ENCODE measurements around the gene HPSE2. TPM values are rescaled to one million over a fixed set of nuclear protein-coding genes. Genes with fewer than 3 reads are reported as not detected.

Gene HPSE2
- total RNA-seq, 1 experiment from 2014 or later = 0.05 TPM

- ChIA-PET RAD21 (ENCODE audit: low non-redundant PET in 1 of 2, low total read pairs in 2 of 2, uncharacterized antibody in 2 of 2, unreplicated experiment in 2 of 2) (interaction anchor here in 1 of 2 experiments (0.6 kb wide), 1 partner anchor 108 kb away, joined by 3 read pairs; no protein-coding TSS in a partner anchor), CTCF (interaction anchor here (1.0 kb wide), 1 partner anchor 71 kb away, joined by 8 read pairs; no protein-coding TSS in a partner anchor), POLR2A (no interaction called here)
Measured at GRCh38 chr10:98556061-98556460, 679.6 kb downstream of the HPSE2 start.

GRCh38 chr10:98555021-98555619 is 680.5 kb downstream of the HPSE2 start:
- ChIA-PET POLR2A (no interaction called here), CTCF (no interaction called here), RAD21 (ENCODE audit: low non-redundant PET in 1 of 2, low total read pairs in 2 of 2, uncharacterized antibody in 2 of 2, unreplicated experiment in 2 of 2) (interaction anchor here in 1 of 2 experiments (0.6 kb wide), 1 partner anchor 73 kb away, joined by 6 read pairs; no protein-coding TSS in a partner anchor)
- no peaks in the 10 kb centered on the region for H3K36me3 ChIP-seq (ENCODE audit: control insufficient read depth in 1 of 2, insufficient read depth in 2 of 2, low read length in 2 of 2)
- H3K27ac ChIP-seq (ENCODE audit: low read depth, low read length) = no peak overlapping the region
- H3K9me2 ChIP-seq (ENCODE audit: insufficient read depth) = no peaks in the 10 kb centered on the region
- no peak overlapping the region for H3K4me3 ChIP-seq (replicated peaks in 1 of 2; ENCODE audit: low read depth in 1 of 2, low read length in 2 of 2)
- H3K4me2 ChIP-seq (ENCODE audit: low read length) = no peak overlapping the region
- H4K20me1 ChIP-seq (ENCODE audit: insufficient read depth) = no peaks in the 10 kb centered on the region
- H3K79me2 ChIP-seq (ENCODE audit: insufficient read depth, low read length) = no peaks in the 10 kb centered on the region
- ATAC-seq (no peak), DNase-seq (ENCODE audit: low read depth, low spot score) (no peak)
- no peak overlapping the region for H3K9ac ChIP-seq (ENCODE audit: low read length)
- H3K27me3 ChIP-seq (ENCODE audit: insufficient read depth, low read length) = peaks cover 50% of the 10 kb centered on the region
- H3K4me1 ChIP-seq (ENCODE audit: control insufficient read depth in 1 of 2, insufficient read depth in 2 of 2, low read length in 2 of 2) = no peaks in the 10 kb centered on the region
- no peak for TF ChIP-seq RAD21 (IDR thresholded peaks at IDR 0.05; ENCODE audit: low read depth)
- TF ChIP-seq ATF3 (IDR thresholded peaks at IDR 0.05) = no peak
- no peak for TF ChIP-seq FOSL1 (IDR thresholded peaks at IDR 0.05; ENCODE audit: low read depth)
- TF ChIP-seq CTCF (IDR thresholded peaks at IDR 0.05 in 2 of 3, conservative IDR thresholded peaks at IDR 0.05 in 1 of 3; ENCODE audit: borderline replicate concordance in 1 of 3, insufficient read depth in 1 of 3, low read depth in 2 of 3, low read length in 2 of 3) = no peak
- no peak for TF ChIP-seq ZBTB33 (IDR thresholded peaks at IDR 0.05; ENCODE audit: extremely low read depth, insufficient replicate concordance, low read length)
- no peak for TF ChIP-seq ZFX (IDR thresholded peaks at IDR 0.05)
- no peak for TF ChIP-seq TCF7L2 (IDR thresholded peaks at IDR 0.05; ENCODE audit: borderline replicate concordance, extremely low read depth, insufficient read depth, insufficient read length)
- TF ChIP-seq SRF (IDR thresholded peaks at IDR 0.05; ENCODE audit: low read depth) = no peak
- no peak for TF ChIP-seq EZH2phosphoT487 (IDR thresholded peaks at IDR 0.05; ENCODE audit: borderline replicate concordance)
- TF ChIP-seq SIN3A (IDR thresholded peaks at IDR 0.05; ENCODE audit: low read depth) = no peak
- no TSS peak for BruUV-seq (replicated peaks)
- intact Hi-C loops (cut with micrococcal nuclease) = no loop called here
- H2AFZ ChIP-seq (ENCODE audit: low read depth, low read length, poor library complexity, severe bottlenecking) = no peak overlapping the region
- no peaks in the 10 kb centered on the region for H3K9me3 ChIP-seq (ENCODE audit: control insufficient read depth in 1 of 2, insufficient read depth in 1 of 2, low read depth in 1 of 2, low read length in 2 of 2)

More at GRCh38 chr10:98556061-98556460, 679.6 kb downstream of the HPSE2 start:
- Histone ChIP-seq H3K79me2 (ENCODE audit: insufficient read depth, low read length) (no peaks in the 10 kb centered on the region), H3K27me3 (ENCODE audit: insufficient read depth, low read length) (peaks cover 50% of the 10 kb centered on the region), H3K4me2 (ENCODE audit: low read length) (no peak overlapping the region), H3K9me2 (ENCODE audit: insufficient read depth) (no peaks in the 10 kb centered on the region), H3K9ac (ENCODE audit: low read length) (no peak overlapping the region), H4K20me1 (ENCODE audit: insufficient read depth) (no peaks in the 10 kb centered on the region), H3K9me3 (ENCODE audit: control insufficient read depth in 1 of 2, insufficient read depth in 1 of 2, low read depth in 1 of 2, low read length in 2 of 2) (no peaks in the 10 kb centered on the region), H3K36me3 (ENCODE audit: control insufficient read depth in 1 of 2, insufficient read depth in 2 of 2, low read length in 2 of 2) (no peaks in the 10 kb centered on the region), H3K4me1 (ENCODE audit: control insufficient read depth in 1 of 2, insufficient read depth in 2 of 2, low read length in 2 of 2) (no peaks in the 10 kb centered on the region), H3K27ac (ENCODE audit: low read depth, low read length) (no peak overlapping the region), H3K4me3 (replicated peaks in 1 of 2; ENCODE audit: low read depth in 1 of 2, low read length in 2 of 2) (no peak overlapping the region), H2AFZ (ENCODE audit: low read depth, low read length, poor library complexity, severe bottlenecking) (no peak overlapping the region)
- DNase-seq (ENCODE audit: low read depth, low spot score) (no peak), ATAC-seq (no peak)
- TF ChIP-seq ZFX (IDR thresholded peaks at IDR 0.05) = no peak
- no peak for TF ChIP-seq ZNF274 (IDR thresholded peaks at IDR 0.05; ENCODE audit: low read depth, low read length)
- TF ChIP-seq ELF1 (IDR thresholded peaks at IDR 0.05; ENCODE audit: borderline replicate concordance, low read depth) = no peak
- TF ChIP-seq CBX3 (IDR thresholded peaks at IDR 0.05; ENCODE audit: low read depth) = no peak
- no peak for TF ChIP-seq EZH2phosphoT487 (IDR thresholded peaks at IDR 0.05; ENCODE audit: borderline replicate concordance)
- TF ChIP-seq EZH2 (IDR thresholded peaks at IDR 0.05) = no peak
- no TSS peak for BruUV-seq (replicated peaks)
- intact Hi-C loops (cut with micrococcal nuclease) = no loop called here

Data from HCT116 (cell line).